Measurements from ENCODE around the gene HADHB.

DNA sequence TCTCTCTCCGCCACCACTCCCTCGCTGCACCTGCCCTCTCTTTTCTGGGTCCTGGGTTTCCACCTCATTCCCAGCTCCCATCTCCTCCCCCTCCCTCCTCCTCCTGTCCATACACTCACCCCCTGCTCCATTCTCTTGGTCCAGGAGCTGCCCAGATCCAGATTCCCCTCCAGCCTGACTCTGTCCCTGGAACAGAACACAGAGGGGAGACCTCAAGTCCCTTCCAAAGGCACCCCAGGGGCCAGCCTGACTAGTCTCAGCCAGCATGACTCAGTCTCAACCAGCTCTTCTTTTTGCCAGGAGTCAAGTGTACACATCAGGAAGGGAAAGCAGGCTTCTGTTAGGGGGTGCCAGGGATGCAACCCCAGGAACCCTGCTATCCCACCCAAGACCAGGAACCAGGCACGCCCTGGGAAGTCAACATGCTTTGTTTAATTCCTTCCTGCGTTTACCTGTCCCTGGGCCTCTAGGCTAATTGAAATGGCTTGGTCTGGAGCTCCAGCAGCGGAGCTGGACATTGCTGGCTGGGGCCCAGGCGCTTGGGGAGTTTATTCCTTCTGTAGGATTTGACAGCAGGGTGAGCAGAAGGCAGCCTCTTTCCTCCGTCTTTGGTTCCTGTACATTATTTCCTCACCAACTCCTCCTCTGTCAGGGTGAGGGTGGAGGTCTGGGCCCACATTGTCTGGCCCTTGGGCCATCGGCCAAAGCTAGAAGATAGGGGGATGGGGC, 72.8 kb downstream of the HADHB start:
- TF ChIP-seq POLR2AphosphoS5 (IDR thresholded peaks at IDR 0.05; ENCODE audit: low read depth, low read length): no peak
- no peak for TF ChIP-seq POLR2A (IDR thresholded peaks at IDR 0.05; ENCODE audit: low read depth, low read length)
- TF ChIP-seq TAF1 (IDR thresholded peaks at IDR 0.05; ENCODE audit: low read depth, low read length): no peak
- TF ChIP-seq PAX5 (IDR thresholded peaks at IDR 0.05; ENCODE audit: insufficient read depth, low read length, severe bottlenecking): no peak
- TF ChIP-seq SPI1 (IDR thresholded peaks at IDR 0.05; ENCODE audit: low read depth, low read length): no peak

Data from GM12891 (cell line).